Neural progenitor cell (in vitro differentiated cells): ENCODE data around the gene C8B. TPM values are rescaled to one million over a fixed set of nuclear protein-coding genes. Genes with fewer than 3 reads are reported as not detected.

Experiments
- DNase-seq: peaks from one replicate; pipeline ENCODE4 v3.0.0-alpha.2; 2016; ENCODE audit warnings: low spot score
- H2AFZ ChIP-seq: fragments of 200-600 bp; sonication (generic); replicated peaks from 2 replicates; pipeline ENCODE4 v1.6.1; 2016; ENCODE audit warnings: antibody characterized with exemption
- H3F3A ChIP-seq: fragments of 200-600 bp; sonication (generic); 2 replicates; pipeline ENCODE4 v1.6.1; 2016; ENCODE audit warnings: antibody characterized with exemption, low read depth
- H3K27ac ChIP-seq: fragments of 200-600 bp; sonication (generic); 2 replicates; pipeline ENCODE4 v1.5.1; 2016; ENCODE audit warnings: mild to moderate bottlenecking
- H3K27me3 ChIP-seq: fragments of 200-600 bp; sonication (generic); 2 replicates; pipeline ENCODE4 v1.6.1; 2016; ENCODE audit warnings: mild to moderate bottlenecking, moderate library complexity
- H3K36me3 ChIP-seq: fragments of 200-600 bp; sonication (generic); 2 replicates; pipeline ENCODE4 v1.5.1; 2016
- H3K4me1 ChIP-seq: fragments of 200-600 bp; sonication (generic); 2 replicates; pipeline ENCODE4 v1.6.1; 2016; ENCODE audit warnings: mixed run types
- H3K4me2 ChIP-seq: fragments of 200-600 bp; sonication (generic); 2 replicates; pipeline ENCODE4 v1.6.1; 2016
- H3K4me3 ChIP-seq: fragments of 200-600 bp; sonication (generic); 2 replicates; pipeline ENCODE4 v1.5.1; 2016
- H3K79me2 ChIP-seq: fragments of 200-600 bp; sonication (generic); 2 replicates; pipeline ENCODE4 v1.6.1; 2016; ENCODE audit warnings: low read depth
- H3K9ac ChIP-seq: fragments of 200-600 bp; sonication (generic); 2 replicates; pipeline ENCODE4 v1.6.1; 2016
- H3K9me3 ChIP-seq: fragments of 200-600 bp; sonication (generic); 2 replicates; pipeline ENCODE4 v1.5.1; 2016; ENCODE audit warnings: low read depth
- H4K20me1 ChIP-seq: fragments of 200-600 bp; sonication (generic); 2 replicates; pipeline ENCODE4 v1.6.1; 2016; ENCODE audit warnings: low read depth
- H3K27ac Mint-ChIP-seq: 3 replicates; pipeline ENCODE4 v1.8.0; 2021; ENCODE audit warnings: mixed read lengths
- H3K27me3 Mint-ChIP-seq: 2 replicates; pipeline ENCODE4 v1.8.0; 2022; ENCODE audit warnings: low read depth, mild to moderate bottlenecking, inconsistent platforms, moderate library complexity, mixed read lengths; ENCODE audit not compliant: insufficient read depth
- H3K36me3 Mint-ChIP-seq: 3 replicates; pipeline ENCODE4 v1.8.0; 2021; ENCODE audit warnings: mixed read lengths
- H3K4me1 Mint-ChIP-seq: 3 replicates; pipeline ENCODE4 v1.8.0; 2021; ENCODE audit warnings: mixed read lengths
- H3K4me3 Mint-ChIP-seq: 3 replicates; pipeline ENCODE4 v1.8.0; 2021; ENCODE audit warnings: mild to moderate bottlenecking, moderate library complexity, mixed read lengths
- H3K9me3 Mint-ChIP-seq: 3 replicates; pipeline ENCODE4 v1.8.0; 2020; ENCODE audit warnings: mixed read lengths
- CTCF ChIP-seq: fragments of 200-600 bp; sonication (generic); IDR thresholded peaks from 2 replicates; pipeline ENCODE4 v1.5.1; 2017; ENCODE audit warnings: antibody characterized with exemption, mild to moderate bottlenecking
- EZH2 ChIP-seq: fragments of 200-600 bp; sonication (generic); IDR thresholded peaks from 2 replicates; pipeline ENCODE4 v1.6.1; 2017; ENCODE audit warnings: antibody characterized with exemption, mild to moderate bottlenecking, moderate library complexity
- EZH2phosphoT487 ChIP-seq: fragments of 200-600 bp; sonication (generic); IDR thresholded peaks from 2 replicates; pipeline ENCODE4 v1.6.1; 2017; ENCODE audit warnings: antibody characterized with exemption
- total RNA-seq: library from RNA; depleted of rRNA; stranded (reverse); fragments of >200 nt; gene quantifications from 2 replicates; pipeline ENCODE4 v1.2.3, GENCODE V29; 2015; ENCODE audit warnings: low replicate concordance

The C8B gene
- total RNA-seq, 1 donor from 2014 or later: not detected

- Mint-ChIP-seq H3K36me3 (no peaks in the 10 kb centered on the region), H3K27me3 (no peaks in the 10 kb centered on the region), H3K4me3 (no peak overlapping the region), H3K27ac (no peak overlapping the region), H3K4me1 (no peaks in the 10 kb centered on the region), H3K9me3 (no peaks in the 10 kb centered on the region)
- DNase-seq: no peak
- no peak overlapping the region for H3K9ac ChIP-seq
- no peaks in the 10 kb centered on the region for H4K20me1 ChIP-seq
- no peak overlapping the region for H2AFZ ChIP-seq
- no peak overlapping the region for H3K27ac ChIP-seq
- TF ChIP-seq EZH2phosphoT487: no peak
- TF ChIP-seq EZH2: no peak
- no peak for TF ChIP-seq CTCF
- H3K4me3 ChIP-seq: no peak overlapping the region
- no peaks in the 10 kb centered on the region for H3K9me3 ChIP-seq
- H3K4me1 ChIP-seq: no peaks in the 10 kb centered on the region
- no peaks in the 10 kb centered on the region for H3K36me3 ChIP-seq
- no peaks in the 10 kb centered on the region for H3F3A ChIP-seq
- no peaks in the 10 kb centered on the region for H3K27me3 ChIP-seq
- no peak overlapping the region for H3K4me2 ChIP-seq
- H3K79me2 ChIP-seq: no peaks in the 10 kb centered on the region
Measured at GRCh38 chr1:56985857-56986256, 20.0 kb upstream of the C8B start.

- H3K4me2 ChIP-seq: no peak overlapping the region
- Mint-ChIP-seq H3K4me1 (no peaks in the 10 kb centered on the region), H3K36me3 (no peaks in the 10 kb centered on the region), H3K9me3 (no peaks in the 10 kb centered on the region), H3K27ac (no peak overlapping the region), H3K27me3 (no peaks in the 10 kb centered on the region), H3K4me3 (no peak overlapping the region)
- H2AFZ ChIP-seq: no peak overlapping the region
- H3K4me3 ChIP-seq: no peak overlapping the region
- no peak overlapping the region for H3K27ac ChIP-seq
- H3K4me1 ChIP-seq: no peaks in the 10 kb centered on the region
- no peak overlapping the region for H3K9ac ChIP-seq
- DNase-seq: no peak
- no peak for TF ChIP-seq EZH2
- TF ChIP-seq CTCF: no peak
- TF ChIP-seq EZH2phosphoT487: no peak
- H3K27me3 ChIP-seq: no peaks in the 10 kb centered on the region
- H3F3A ChIP-seq: no peaks in the 10 kb centered on the region
- no peaks in the 10 kb centered on the region for H3K79me2 ChIP-seq
- H3K9me3 ChIP-seq: no peaks in the 10 kb centered on the region
- H3K36me3 ChIP-seq: no peaks in the 10 kb centered on the region
- H4K20me1 ChIP-seq: no peaks in the 10 kb centered on the region
Measured at GRCh38 chr1:56983484-56983883, 17.7 kb upstream of the C8B start.

GRCh38 chr1:56979986-56980755, 14.4 kb upstream of the C8B start:
- no peaks in the 10 kb centered on the region for H3K4me1 Mint-ChIP-seq
- Histone ChIP-seq H3K4me3 (no peak overlapping the region), H3K9me3 (no peaks in the 10 kb centered on the region), H3F3A (no peaks in the 10 kb centered on the region), H3K9ac (no peak overlapping the region), H2AFZ (no peak overlapping the region), H4K20me1 (no peaks in the 10 kb centered on the region), H3K4me2 (no peak overlapping the region), H3K79me2 (no peaks in the 10 kb centered on the region), H3K4me1 (no peaks in the 10 kb centered on the region), H3K27ac (no peak overlapping the region), H3K27me3 (no peaks in the 10 kb centered on the region), H3K36me3 (no peaks in the 10 kb centered on the region)
- TF ChIP-seq EZH2: no peak
- TF ChIP-seq EZH2phosphoT487: no peak
- DNase-seq: no peak
- no peaks in the 10 kb centered on the region for H3K9me3 Mint-ChIP-seq
- no peaks in the 10 kb centered on the region for H3K36me3 Mint-ChIP-seq
- no peak overlapping the region for H3K27ac Mint-ChIP-seq
- no peak overlapping the region for H3K4me3 Mint-ChIP-seq
- peaks cover 2% of the 10 kb centered on the region for H3K27me3 Mint-ChIP-seq

GRCh38 chr1:56978819-56979218, 13.0 kb upstream of the C8B start:
- Histone ChIP-seq H3K27me3 (no peaks in the 10 kb centered on the region), H3K36me3 (no peaks in the 10 kb centered on the region), H3K9me3 (no peaks in the 10 kb centered on the region), H3F3A (no peaks in the 10 kb centered on the region), H3K4me2 (no peak overlapping the region), H3K27ac (no peak overlapping the region), H3K4me1 (no peaks in the 10 kb centered on the region), H3K4me3 (no peak overlapping the region), H3K9ac (no peak overlapping the region), H3K79me2 (no peaks in the 10 kb centered on the region), H2AFZ (no peak overlapping the region), H4K20me1 (no peaks in the 10 kb centered on the region)
- peaks cover 2% of the 10 kb centered on the region for H3K27me3 Mint-ChIP-seq
- no peaks in the 10 kb centered on the region for H3K9me3 Mint-ChIP-seq
- TF ChIP-seq EZH2phosphoT487: no peak
- no peak for TF ChIP-seq CTCF
- TF ChIP-seq EZH2: no peak
- H3K36me3 Mint-ChIP-seq: no peaks in the 10 kb centered on the region
- no peak overlapping the region for H3K4me3 Mint-ChIP-seq
- no peaks in the 10 kb centered on the region for H3K4me1 Mint-ChIP-seq
- H3K27ac Mint-ChIP-seq: no peak overlapping the region
- DNase-seq: no peak
